HuH-7.5 (cell line): Measurements from ENCODE around the gene MECP2.
"Not testable (repeated sequence)": the region's sequence is repeated elsewhere in the genome, so short reads cannot be mapped to it uniquely, and the experiment has no call there.

Experiments used
- DNase-seq: peaks from one replicate; pipeline ENCODE4 v3.0.0; 2011; ENCODE audit warnings: low spot score

Gene MECP2

GRCh38 chrX:153991013-153991580 is 106.4 kb downstream of the MECP2 start:
- DNase-seq, result no peak

DNA sequence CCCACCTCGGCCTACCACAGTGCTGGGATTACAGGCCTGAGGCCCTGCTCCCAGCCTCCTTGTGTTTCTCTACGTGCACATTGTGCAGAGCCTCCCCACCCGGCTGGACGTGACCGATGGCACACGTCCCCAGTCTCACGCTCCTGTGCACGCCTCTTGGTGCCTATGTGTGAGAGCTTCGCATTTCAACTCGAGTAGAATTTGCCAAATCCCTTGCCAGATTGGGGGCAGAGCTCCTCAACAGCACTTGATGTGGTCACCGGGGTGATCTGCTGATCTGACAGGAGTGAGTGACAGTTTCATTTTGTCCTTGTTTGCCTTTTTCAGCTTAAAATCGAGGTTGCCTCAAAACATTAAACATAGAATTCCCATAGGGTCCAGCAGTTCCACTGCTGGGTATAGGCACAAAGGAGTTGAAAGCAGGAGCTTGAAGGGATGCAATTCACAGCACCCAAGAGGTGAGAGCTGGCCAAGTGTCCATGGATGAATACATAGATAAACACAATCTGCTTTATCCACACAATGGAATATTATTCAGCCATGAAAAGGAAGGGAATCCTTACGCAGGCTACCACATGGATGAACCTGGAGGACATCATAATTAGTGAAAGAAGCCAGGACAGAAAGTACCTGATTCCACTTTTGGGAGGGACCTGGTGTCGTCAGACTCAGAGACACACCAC is 107.4 kb downstream of the MECP2 start:
- no peak for DNase-seq

DNA sequence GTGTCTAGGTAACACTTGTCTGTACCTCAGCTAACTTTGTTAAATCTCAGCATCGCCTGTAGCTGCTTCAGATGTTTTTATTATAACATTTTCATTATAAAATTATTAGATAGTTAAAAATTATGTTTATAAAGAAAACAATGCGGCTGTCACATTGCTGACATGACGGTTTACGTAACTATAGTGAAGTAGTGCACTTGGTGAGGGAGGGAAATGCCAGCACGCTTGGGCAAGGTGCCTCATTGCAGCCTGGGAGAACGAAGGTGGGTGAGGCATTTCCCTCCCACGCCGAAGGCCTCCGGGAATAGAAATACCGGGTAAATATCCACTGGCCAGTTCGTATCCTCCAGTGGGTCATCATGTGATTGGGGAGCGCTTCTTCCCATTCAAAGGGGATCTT is 109.0 kb downstream of the MECP2 start:
- DNase-seq, result no peak

- DNase-seq, result no peak
These were observed 113.0 kb downstream of the MECP2 start for GRCh38 chrX:153984351-153985178.

DNA sequence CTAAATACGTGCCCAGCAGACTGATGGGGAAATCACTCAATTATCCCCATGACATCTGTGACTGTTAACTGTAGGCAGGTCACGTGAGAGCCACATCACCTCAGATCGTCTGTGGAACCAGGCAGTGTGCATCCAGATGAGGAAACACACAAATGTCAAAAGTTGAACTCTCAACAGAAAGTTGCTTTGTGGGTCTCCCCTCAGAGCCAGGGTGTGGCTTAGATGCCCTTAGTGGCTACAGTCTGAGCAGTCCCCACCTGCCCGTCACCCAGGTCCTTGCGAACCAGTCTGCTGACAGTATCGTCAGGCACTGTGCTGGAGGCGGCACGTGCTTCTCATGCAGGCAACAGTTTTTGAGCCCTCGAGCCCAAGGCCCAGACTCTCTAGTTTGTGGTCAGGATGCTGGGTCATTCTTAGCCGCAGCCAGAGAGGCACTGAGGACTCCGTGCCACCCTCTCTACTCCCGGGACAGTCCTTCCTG is 114.2 kb downstream of the MECP2 start:
- no peak for DNase-seq

DNA sequence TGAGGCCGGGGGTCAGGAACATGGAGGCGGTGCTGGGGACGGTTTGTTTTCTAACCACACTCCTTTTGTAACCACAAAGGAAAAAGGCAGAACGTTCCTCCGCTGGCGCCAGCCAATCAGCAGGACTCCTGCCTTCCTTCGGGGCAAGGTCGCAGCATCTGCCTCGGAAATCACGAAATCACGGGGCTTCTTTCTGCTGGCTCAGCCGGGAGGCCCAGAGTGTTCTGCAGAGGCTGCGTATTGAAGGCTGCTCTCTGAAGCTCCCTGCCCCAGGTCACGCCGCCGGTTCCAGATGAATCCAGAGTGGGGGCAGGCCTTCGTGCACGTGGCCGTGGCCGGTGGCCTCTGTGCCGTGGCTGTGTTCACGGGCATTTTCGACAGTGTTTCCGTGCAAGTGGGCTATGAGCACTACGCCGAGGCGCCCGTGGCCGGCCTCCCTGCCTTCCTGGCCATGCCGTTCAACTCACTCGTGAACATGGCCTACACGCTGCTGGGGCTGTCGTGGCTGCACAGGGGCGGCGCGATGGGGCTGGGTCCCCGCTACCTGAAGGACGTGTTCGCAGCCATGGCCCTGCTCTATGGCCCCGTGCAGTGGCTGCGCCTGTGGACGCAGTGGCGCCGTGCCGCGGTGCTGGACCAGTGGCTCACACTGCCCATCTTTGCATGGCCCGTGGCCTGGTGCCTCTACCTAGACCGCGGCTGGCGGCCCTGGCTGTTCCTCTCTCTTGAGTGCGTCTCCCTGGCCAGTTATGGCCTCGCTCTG is 115.6 kb downstream of the MECP2 start:
- DNase-seq, result no peak

DNA sequence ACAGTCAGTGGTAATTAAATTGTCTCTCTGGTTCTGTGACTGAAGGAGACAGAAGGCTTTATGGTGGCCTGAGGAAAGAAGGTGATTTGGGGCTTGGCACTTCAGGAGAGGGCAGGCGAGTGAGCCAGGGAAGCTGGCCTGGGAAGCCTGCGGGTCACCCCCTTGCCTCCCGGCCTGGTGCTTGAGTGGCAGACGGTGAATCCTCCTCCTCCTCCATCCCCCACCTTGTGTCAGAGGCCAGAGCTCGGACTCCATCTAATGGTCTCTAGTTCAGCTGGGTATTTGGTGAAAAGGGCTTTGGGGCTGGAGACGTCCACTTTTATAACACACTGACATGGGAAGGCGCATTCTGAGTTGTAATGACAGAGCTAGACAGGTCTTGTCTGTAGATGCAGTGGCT is 116.3 kb downstream of the MECP2 start:
- no peak for DNase-seq

DNA sequence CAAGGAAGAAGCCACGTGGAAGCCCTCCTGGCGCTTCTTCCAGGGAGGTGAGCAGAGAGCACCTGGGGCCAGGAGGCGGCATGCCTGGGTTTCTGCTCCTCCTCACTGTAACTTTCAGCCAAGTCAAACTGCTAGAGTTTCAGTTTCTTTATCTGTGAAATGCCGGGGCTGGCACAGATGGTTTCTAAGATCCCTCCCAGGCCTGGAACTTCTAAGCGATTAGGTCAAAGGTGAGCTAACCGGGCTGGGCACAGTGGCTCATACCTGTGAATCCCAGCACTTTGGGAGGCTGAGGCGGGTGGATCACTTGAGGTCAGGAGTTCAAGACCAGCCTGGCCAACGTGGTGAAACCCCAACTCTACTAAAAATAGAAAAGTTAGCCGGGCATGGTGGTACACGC is 117.1 kb downstream of the MECP2 start:
- DNase-seq, result not testable (repeated sequence)

DNA sequence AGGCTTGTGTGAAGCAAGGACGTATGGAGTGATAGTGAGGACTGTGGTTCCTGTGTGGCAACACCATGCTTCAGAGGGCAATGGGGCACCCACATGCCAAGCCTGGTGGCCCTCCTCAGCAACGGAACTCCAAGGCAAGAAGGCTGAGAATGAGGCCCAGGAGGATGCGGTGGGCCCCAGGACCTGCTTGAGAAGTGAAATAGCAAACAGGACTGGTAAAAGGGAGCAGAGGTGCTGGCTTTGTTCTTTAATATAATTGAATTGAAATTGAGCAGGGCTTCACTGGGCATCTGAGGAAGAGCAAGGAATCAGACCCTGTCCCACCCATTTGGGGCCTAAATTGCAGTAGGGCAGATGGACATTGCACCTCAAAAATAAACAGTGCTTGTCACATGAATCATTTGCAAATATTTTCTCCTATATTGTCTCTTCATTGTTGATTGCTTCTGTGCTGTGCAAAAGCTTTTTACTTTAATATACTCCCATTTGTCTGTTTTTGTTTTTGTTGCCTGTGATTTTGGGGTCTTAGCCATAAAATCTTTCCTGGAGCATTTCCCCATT is 122.7 kb downstream of the MECP2 start:
- no peak for DNase-seq

GRCh38 chrX:153974003-153974725 is 123.4 kb downstream of the MECP2 start:
- no peak for DNase-seq

GRCh38 chrX:153973127-153974002 is 124.2 kb downstream of the MECP2 start:
- no peak for DNase-seq

GRCh38 chrX:153972368-153973126 is 125.0 kb downstream of the MECP2 start, which contains the start of gene TMEM187:
TMEM187 (plus strand) TSS chrX:153972754; CDS start chrX:153982063, 9,309 bp downstream.
- peak; percentile 85 for DNase-seq
